ENCODE results near the gene AP4S1.
"Not testable (repeated sequence)": the region's sequence is repeated elsewhere in the genome, so short reads cannot be mapped to it uniquely, and the experiment has no call there.

Gene AP4S1, protein sequence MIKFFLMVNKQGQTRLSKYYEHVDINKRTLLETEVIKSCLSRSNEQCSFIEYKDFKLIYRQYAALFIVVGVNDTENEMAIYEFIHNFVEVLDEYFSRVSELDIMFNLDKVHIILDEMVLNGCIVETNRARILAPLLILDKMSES

DNA sequence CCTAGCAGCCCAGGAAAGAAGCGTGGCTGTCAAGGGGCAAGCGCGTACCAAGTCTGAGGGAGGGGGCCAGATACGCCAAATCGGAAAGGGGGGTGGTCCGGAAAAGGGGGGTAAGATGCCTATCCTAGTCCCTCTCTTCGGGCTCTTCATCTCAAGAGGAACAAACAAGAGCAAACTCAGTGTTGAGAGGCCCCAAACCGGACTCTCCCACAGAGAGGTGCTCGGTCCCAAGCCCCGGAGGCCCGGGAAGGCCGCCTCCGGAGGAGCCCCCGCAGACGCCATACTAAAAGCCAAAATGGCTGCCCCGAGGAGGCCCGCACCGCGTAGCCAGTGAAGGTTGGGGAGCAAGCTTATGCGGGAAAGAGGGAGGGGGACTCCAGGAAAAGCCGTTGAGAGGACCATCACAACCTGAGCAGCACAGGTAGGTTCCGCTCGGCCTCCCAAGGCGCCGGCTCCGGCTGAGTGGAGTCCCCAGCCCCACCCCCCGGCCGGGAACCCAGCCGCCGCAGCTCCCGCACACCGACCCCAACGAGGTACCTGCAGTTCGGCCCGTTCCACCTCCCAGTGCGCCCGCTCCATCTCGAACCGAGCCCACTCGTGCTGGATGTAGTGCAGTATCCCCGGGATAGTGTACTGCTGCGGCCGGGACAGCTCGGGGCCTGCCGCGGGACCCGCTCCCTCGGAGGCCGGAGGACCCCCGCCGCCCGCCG, at the start of gene AP4S1:
Gene AP4S1 (plus strand): TSS at position 283 of the 710 bp plus-strand sequence. CDS start 40,548 bp downstream, outside the sequence.
- peak; percentile 31 for DNase-seq (ENCODE audit: low spot score)

DNA sequence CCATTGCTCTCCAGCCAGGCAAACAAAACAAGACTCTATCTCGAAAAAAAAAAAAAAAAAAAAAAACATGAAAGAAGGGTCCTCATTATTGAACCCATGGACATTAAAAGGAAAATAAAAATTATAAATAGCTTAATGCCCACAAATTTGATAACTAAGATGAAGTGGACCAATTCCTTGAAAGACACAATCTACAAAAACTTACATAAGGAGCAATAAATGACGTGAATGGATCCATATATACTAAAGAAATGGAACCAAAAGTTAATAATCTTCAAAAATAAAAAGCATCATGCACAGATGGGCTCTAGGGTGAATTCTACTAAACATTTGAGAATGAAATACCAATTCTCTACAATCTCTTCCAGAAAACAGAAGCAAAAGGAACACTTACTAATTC, 47.7 kb upstream of the AP4S1 start:
- no peak for DNase-seq (ENCODE audit: low spot score)

DNA sequence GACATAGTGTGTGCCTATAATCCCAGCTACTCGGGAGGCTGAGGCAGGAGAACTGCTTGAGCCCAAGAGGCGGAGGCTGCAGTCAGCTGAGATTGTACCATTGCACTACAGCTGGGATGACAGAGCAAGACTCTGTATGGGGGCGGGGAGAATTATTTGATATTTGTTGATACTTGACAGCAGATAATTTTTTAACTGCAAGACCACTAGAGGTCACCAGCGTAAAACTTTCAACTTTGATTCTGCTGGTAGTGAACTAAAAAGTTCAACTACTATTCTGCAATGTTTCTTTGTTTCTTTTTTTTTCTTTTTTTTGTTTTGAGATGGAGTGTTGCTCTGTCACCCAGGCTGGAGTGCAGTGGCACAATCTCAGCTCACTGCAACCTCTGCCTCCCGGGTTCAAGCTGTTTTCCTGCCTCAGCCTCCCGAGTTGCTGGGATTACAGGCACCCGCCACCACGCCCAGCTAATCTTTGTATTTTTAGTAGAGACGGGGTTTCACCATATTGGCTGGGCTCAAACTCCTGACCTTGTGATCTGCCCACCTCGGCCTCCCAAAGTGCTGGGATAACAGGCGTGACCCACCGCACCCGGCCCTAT, 45.2 kb upstream of the AP4S1 start:
- DNase-seq (ENCODE audit: low spot score) = peak; percentile 43

DNA sequence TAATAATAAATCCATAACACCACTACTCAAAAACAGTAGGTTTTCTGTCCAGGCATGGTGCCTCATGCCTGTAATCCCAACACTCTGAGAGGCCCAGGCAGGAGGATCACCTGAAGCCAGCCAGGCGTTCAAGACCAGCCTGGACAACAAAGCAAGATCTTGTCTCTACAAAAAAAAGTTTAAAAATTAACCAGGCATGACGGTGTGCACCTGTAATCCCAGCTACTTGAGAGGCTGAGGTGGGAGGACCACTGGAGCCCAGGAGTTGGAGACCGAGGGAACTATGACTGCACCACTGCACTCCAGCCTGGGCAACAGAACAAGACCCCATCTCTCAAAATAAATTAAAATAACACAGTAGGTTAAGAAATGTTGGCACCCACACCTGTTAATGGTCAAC, 44.5 kb upstream of the AP4S1 start:
- DNase-seq (ENCODE audit: low spot score) = no peak

DNA sequence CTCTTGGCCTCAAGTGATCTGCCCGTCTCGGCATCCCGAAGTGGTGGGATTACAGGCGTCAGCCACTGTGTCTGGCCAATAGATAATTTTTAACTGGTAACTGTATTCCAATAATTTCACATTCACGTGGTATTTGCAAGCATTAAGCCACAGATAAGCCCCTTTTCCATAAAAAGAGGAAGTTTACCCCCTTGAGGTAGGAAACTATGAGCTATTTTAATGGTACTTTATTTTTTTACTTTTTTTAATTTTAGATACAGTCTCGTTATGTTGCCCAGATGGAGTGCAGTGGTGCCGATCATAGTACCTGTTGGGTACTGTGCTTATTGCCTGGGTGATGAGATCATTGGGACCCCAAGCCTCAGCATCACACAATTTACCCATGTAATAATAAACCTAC, 42.9 kb upstream of the AP4S1 start:
- DNase-seq (ENCODE audit: low spot score) = no peak

DNA sequence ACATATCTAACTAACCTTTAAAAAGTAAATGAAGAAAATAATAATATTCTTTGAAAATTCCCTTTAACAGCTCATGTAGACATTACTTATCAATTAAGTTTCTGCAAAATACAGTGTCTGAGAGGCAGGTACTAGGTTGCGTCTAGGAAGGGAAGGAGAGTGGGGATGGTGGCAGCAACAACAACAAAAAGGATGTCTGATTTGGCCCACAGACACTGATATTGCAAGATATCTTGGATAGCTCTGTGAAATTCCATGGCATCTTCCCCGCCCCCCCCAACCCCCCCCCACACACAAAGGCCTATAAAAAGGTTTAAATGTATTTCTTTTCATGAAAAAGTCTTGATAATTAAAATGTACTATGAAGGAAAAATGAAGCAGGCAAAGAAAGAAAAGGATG, 41.6 kb upstream of the AP4S1 start:
- no peak for DNase-seq (ENCODE audit: low spot score)

DNA sequence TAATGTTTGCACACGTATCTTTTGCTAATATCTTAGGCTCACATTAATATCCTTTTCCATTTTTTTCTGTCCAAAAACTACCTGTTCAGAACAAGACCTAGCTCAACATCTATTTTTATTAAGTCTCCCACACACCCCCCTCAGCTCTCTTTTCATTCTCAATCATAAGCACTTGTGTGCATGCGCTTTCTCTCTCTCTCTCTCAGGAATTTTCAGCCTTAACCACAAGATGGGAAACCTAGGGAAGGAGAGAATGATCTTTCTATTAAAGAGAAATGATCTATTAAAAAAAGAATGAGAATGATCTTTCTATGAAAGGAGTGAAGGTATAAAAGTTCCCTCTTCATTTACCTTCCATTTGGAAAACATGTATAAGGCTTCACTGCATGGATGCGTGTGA, 39.7 kb upstream of the AP4S1 start:
- DNase-seq (ENCODE audit: low spot score) = no peak

DNA sequence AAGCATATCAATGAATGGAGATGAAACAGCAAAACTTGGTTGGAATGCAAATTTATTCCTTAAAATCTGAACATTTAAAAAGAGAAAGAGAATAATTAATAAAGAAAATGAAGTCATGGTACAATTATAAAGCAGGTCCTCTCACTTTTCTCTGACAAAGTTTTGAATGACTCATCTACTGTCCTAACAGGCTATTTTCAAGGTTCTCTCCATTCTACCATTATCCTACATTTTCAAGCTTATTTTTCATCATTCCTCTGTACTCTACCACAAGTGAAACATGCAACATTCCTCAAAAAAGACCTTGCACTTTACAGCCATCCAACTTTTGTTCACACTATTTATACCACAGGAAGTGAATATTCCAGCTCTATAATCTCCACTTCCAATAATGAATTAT, 36.9 kb upstream of the AP4S1 start:
- peak; percentile 12 for DNase-seq (ENCODE audit: low spot score)

DNA sequence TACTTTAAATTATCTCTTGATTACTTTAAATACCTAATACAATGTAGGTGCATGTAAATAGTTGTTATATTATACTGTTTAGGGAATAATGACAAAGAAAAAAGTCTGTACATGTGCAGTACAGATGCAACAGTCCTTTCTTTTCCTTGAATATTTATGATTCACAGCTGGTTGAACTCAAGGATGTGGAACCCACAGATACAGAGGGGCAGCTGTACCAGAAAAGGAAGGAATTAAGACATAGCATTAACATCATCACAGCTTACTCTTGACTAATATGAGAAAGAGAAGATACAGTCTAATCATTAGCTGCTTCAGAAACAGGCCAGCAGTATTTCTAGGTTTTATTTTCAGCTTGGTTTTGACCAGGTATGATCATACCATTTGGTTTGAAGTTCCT, 34.7 kb upstream of the AP4S1 start:
- no peak for DNase-seq (ENCODE audit: low spot score)

DNA sequence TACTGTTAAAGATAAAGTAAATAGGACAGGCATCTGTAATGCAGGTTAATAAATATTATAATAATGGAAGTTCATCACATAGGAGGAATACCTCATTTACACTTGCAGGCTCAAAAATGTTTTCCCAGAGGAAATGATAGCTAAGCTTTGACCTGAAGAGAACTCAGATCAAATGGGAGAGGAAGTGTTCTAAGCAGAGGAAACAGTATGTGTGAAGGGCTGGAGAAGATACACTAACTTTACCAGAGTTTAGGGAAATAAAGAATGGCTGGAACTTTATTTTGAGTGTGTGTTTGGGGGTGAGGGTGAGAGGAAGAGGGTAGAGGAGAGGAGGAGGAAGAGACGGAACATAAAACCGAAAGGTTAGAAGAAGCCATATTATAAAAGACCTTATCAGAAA, 34.0 kb upstream of the AP4S1 start:
- no peak for DNase-seq (ENCODE audit: low spot score)

DNA sequence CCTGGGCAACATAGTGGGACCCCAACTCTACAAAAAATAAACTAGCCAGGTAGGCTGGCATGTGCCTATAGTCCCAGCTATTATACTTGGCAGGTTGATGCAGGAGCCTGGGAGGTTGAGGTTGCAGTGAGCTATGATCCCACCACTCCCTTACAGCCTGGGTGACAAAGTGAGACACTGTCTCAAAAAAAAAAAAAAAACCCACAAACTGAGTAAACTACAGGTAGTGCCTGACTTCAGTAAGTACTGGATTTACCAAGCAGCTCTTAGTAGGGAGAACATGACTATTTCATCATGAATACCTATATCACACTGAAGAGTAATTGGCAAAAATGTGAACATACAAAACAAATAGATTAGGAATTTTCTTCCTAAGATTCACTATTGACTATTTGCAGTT, 32.4 kb upstream of the AP4S1 start:
- no peak for DNase-seq (ENCODE audit: low spot score)

DNA sequence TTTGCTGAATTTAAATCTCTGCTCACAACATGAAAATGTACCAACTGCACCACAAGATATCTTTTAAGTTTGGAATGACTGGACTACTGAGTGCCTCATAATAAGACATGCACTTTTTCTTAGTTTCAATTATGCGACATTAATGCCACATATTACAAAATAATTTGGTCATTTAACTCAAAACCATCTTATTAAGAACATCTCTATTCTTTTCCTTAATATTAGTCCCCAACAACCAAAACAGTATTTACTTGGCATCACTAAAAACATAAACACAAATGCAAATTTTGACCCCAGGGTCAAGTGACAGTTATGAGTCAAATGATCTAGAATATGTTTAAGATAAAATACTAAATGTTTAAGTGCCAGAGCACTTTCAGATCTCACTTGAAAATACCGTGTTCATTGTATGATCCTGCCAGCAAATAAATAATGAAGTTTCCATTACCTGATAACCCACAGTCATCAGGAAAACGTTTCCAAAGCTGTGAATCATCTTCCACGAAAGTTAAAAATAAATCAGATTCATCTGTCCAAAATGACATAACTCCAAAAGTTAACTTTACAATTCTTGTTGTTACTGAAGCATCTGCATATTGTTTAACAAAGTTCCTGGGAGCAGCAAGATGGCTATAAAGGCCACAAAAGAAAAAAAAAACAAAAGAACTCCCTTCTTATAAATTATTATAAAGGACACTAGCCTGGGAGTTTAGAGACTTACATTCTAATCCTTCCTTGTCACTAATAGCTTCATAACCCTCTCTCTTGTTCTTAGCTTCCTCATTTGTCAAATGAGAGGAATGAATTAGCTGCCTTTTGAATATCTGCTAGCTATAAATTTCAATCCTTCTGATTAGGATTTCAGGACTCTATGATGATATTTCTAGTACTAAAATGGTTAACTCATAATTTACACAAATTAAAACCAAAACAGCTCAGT, 30.5 kb upstream of the AP4S1 start:
- DNase-seq (ENCODE audit: low spot score) = no peak

DNA sequence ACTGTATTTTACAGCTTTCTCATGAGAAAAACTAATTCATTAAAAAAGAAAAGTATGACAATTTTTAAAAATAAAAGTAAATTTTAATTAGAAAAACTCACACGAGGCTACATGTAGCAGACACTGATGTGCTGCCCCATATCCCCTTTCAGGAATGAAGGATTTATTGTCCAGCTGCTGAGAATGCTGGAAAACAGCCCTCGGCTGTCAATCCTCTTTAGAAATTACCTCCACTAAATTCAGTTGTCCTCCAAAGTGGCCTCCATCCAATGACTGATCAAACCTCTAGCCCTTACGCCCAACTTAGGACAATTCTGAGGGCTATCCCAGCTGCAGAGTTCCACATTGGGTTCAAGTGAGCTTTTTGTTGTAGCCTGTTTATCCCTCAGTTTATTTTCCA, 29.8 kb upstream of the AP4S1 start:
- DNase-seq (ENCODE audit: low spot score) = no peak

DNA sequence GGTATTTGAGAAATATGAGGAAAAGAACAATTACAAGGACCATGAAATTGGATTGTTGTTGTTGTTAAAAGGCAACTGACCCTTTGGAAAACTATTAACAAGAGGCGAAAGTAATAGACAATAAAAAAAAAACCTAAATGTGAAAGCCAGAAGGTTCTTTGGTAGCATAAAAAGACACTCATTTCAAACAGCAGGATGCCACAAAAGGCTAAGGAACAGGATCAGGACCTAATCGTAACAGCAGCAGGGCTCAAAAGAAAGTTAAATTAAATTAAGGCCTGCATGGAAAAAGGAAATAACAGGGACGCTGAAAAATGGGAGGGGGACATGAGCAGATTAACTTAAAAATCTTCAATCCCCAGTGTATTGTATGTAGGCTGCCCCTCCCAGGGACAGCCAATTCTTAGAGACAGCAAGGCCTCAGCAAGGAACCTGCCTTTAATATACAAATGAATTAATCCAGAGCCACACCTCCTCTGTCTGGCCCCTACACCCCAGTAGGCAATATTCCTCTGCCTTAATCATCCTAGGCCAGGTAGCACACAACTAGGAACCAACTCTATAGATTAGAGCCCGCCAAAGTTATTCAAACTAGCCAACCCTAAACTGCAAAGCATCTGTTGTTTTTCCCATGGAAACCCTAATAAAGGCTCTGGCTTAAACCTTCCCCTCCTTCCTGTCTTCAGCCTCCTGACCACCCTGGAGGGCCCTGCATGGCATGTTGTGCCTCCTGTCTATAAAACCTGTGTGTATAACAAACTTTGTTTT, 28.4 kb upstream of the AP4S1 start:
- no peak for DNase-seq (ENCODE audit: low spot score)

DNA sequence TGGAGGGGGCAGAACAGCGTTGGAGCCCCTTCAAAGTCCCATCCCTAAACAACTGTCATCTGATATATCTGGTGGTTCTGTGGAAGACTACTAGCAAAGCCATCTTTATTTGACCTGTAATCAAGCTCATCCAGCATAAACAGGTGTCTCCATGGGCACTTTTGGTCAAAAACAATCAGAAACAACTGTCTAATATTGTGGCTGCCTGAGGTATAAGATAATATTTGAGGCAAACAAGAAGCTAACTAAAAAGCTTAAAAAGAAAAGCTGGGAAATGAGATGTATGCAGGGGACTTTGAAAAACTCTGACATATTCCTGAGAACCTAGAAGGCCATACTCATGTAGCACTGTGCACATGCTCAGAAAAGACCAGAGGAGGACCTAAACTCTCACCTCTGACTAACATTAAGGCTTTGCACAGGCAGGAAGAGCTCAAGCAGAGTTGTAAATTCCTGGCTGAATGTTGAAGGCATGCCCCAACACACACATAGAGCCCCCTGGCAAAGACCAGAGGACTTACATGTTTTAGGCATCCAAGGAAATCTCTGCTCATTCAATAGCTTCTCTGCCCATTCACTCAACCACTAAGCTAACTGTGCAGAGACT, 27.2 kb upstream of the AP4S1 start:
- DNase-seq (ENCODE audit: low spot score) = no peak

DNA sequence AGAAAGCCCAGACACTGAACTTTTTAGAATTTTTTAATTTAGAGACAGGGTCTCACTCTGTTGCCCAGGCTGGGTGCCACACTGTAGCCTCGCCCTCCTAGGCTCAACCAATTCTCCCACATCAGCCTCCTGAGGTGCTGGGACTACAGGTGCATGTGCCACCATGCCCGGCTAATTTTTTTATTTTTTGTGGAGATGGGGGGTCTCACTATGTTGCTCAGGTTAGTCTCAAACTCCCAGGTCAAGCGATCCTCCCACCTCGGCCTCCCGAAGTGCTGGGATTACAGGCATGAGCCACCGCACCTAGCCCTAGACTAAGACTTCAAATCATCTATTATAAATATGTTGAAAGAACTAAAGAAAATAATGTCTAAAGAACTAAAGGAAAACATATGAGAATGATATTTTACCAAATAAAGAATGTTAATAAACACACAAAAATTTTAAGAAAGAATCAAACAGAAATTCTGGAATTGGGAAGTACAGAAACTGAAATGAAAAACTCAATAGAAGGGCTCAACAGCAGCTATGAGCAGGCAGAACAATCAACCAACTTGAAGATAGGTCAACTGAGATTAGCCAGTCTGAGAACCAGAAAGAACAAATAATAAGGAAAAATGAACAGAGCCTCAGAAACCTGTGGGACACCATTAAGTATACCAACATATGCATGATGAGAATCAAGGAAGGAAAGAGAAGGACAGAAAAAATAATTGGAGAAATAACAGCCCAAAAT, 26.2 kb upstream of the AP4S1 start:
- DNase-seq (ENCODE audit: low spot score) = no peak

DNA sequence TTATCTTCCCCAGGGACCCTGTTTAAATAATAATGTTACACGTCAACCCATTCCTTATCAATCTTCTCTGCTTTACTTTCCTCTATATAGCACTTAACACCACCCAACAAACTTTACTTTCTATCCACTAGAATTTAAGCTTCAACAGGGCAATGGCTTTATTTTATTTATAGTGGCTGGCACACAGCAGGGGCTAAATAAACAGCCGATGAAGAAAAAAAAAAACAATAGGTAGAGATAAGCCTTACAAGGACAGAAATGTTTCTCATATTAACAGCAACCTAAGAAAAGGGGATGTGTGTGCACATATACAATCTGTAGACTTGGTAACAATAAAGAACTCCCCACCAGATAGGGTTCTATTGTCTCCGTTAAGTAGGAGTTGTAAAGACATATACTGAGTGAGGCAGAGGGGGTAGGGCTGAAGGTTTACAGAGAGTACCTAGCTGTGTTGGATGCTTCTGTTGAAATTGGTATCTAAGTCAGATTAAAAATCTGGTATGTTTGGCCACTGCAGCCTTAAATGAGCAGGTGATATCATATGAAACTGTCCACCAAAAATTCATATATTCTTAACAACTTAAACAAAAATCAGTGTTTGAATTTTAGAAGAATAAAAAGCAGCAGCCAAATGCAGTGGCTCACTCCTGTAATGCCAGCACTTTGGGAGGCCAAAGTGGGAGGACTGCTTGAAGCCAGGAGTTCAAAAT, 24.7 kb upstream of the AP4S1 start:
- no peak for DNase-seq (ENCODE audit: low spot score)

DNA sequence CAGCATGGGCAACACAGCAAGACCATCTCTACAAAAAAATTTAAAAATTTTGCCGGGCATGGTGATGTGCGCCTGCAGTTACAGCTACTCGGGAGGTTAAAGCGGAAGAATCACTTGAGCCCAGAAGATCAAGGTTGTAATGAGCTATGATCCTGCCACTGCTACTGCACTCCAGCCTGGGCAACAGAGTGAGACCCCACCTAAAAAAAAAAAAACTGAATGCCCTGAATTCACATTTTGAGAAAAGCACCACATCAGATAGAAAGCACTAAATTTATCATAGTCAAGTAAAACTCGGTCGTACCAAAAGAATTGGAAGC, 24.1 kb upstream of the AP4S1 start:
- DNase-seq (ENCODE audit: low spot score) = no peak

DNA sequence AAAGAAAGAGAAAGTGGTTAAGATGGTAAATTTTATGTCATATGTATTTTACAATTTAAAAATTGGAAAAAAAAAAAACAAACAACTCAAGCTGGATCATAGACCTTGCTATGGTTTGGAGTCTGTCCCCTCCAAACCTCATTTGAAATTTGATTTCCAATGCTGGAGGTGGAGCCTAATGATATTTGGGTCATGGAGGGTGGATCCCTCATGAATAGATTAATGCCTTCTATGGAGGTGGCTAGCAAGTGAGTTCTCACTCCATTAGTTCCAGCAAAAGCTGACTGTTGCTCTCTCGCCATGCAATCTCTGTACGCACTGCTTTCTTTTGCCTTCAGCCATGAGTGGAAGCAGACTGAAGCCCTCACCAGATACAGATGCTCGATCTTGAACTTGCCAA, 22.2 kb upstream of the AP4S1 start:
- no peak for DNase-seq (ENCODE audit: low spot score)

DNA sequence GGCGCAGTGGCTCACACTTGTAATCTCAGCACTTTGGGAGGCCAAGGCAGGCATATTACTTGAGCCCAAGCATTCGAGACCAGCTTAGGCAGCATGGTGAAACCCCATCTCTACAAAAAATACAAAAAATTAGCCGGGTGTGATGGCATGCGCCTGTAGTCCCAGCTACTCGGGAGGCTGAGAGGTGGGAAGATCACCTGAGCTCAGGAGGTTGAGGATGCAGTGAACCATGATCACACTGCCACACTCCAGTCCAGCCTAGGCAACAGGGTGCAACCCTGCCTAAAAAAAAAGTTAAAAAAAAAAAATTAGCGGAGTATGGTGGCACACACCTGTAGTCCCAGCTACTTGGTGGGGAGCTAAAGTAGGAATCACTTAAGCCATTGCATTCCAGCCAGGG, 21.4 kb upstream of the AP4S1 start:
- DNase-seq (ENCODE audit: low spot score) = not testable (repeated sequence)

Measured in AG08396 (cell line).